ENCODE data around the gene SERGEF.
A peak's percentile ranks its signal among the peaks of the same experiment; 100 is the strongest.

GRCh38 chr11:17932472-17932871 lies 80.4 kb downstream of the SERGEF start:
- TF ChIP-seq CTCF (IDR thresholded peaks at IDR 0.05; ENCODE audit: low read depth, low read length, missing input control) (no peak), RAD21 (IDR thresholded peaks at IDR 0.05) (peak in 1 of 2 donors; percentile 56), HNF4G (IDR thresholded peaks at IDR 0.05) (no peak), REST (IDR thresholded peaks at IDR 0.05) (no peak)
